K562 (cell line): ENCODE results near the gene HAS3. TPM values are rescaled to one million over a fixed set of nuclear protein-coding genes. Genes with fewer than 3 reads are reported as not detected.
A peak's percentile ranks its signal among the peaks of the same experiment; 100 is the strongest.

Experiments
- BCLAF1 ChIP-seq, 2 experiments: fragments of 450-650 bp in 1 of 2; IDR thresholded peaks; 2 replicates each; pipeline ENCODE4 v1.6.1; 2011 to 2017; ENCODE audit warnings: low read depth in 2 of 2, antibody characterized with exemption in 1 of 2, borderline replicate concordance in 1 of 2, low read length in 1 of 2, mild to moderate bottlenecking in 1 of 2, mixed read lengths in 1 of 2; ENCODE audit not compliant: control insufficient read depth in 1 of 2
- CBFA2T3 ChIP-seq: fragments of 450-650 bp; IDR thresholded peaks from 2 replicates; pipeline ENCODE4 v1.6.1; 2017
- CBX8 ChIP-seq: fragments of 200-600 bp; sonication (generic); IDR thresholded peaks from 2 replicates; pipeline ENCODE4 v1.6.1; 2012; ENCODE audit warnings: borderline replicate concordance, mixed run types, low read depth, mild to moderate bottlenecking, moderate library complexity, mixed read lengths, low read length, control low read depth, inconsistent platforms; ENCODE audit not compliant: poor library complexity, severe bottlenecking; ENCODE audit errors: extremely low read depth
- CEBPB ChIP-seq: fragments of 450-650 bp; IDR thresholded peaks from 2 replicates; pipeline ENCODE4 v1.6.1; 2016; ENCODE audit warnings: missing genetic modification characterization, missing compliant biosample characterization
- CTCFL ChIP-seq: IDR thresholded peaks from 2 replicates; pipeline ENCODE4 v1.6.1; 2011; ENCODE audit warnings: borderline replicate concordance, low read depth, mild to moderate bottlenecking, moderate library complexity, low read length; ENCODE audit not compliant: insufficient read depth, poor library complexity, severe bottlenecking
- ETS2 ChIP-seq: IDR thresholded peaks from 2 replicates; pipeline ENCODE4 v1.6.1; 2016; ENCODE audit warnings: borderline replicate concordance, missing genetic modification characterization, mild to moderate bottlenecking, moderate library complexity, missing compliant biosample characterization; ENCODE audit not compliant: poor library complexity, severe bottlenecking
- GATAD2A ChIP-seq: fragments of 450-650 bp; IDR thresholded peaks from 2 replicates; pipeline ENCODE4 v1.6.1; 2017
- HES1 ChIP-seq: fragments of 450-650 bp; IDR thresholded peaks from 2 replicates; pipeline ENCODE4 v1.6.1; 2016; ENCODE audit warnings: low read depth, mild to moderate bottlenecking, moderate library complexity
- IRF1 ChIP-seq: sonication (generic); formaldehyde crosslinking; IDR thresholded peaks from 2 replicates; pipeline ENCODE4 v1.8.0; 2022; ENCODE audit warnings: missing genetic modification reagents, mild to moderate bottlenecking, borderline replicate concordance
- NCOA4 ChIP-seq: fragments of 450-650 bp; IDR thresholded peaks from 2 replicates; pipeline ENCODE4 v1.6.1; 2018; ENCODE audit warnings: mild to moderate bottlenecking; ENCODE audit not compliant: partially characterized antibody
- SIN3A ChIP-seq, 2 experiments: fragments of 150-350 bp in 1 of 2; IDR thresholded peaks; 2 replicates each; pipeline ENCODE4 v1.6.1; 2011 to 2016; ENCODE audit warnings: borderline replicate concordance in 2 of 2, low read depth in 2 of 2, low read length in 2 of 2, mild to moderate bottlenecking in 2 of 2, moderate library complexity in 2 of 2; ENCODE audit not compliant: control insufficient read depth in 1 of 2
- SLC30A9 ChIP-seq: fragments of 250-450 bp; sonication (Bioruptor Pico); IDR thresholded peaks from 2 replicates; pipeline ENCODE4 v1.8.0; 2022; ENCODE audit warnings: mild to moderate bottlenecking, moderate library complexity
- SMAD1 ChIP-seq: fragments of 150-350 bp; IDR thresholded peaks from 2 replicates; pipeline ENCODE4 v1.6.1; 2014; ENCODE audit warnings: low read length, low read depth; ENCODE audit not compliant: partially characterized antibody
- SP2 ChIP-seq: IDR thresholded peaks from 2 replicates; pipeline ENCODE4 v1.6.1; 2011; ENCODE audit warnings: mild to moderate bottlenecking, low read depth, low read length, moderate library complexity; ENCODE audit not compliant: poor library complexity, severe bottlenecking; ENCODE audit errors: extremely low read depth
- ZBTB5 ChIP-seq: fragments of 450-650 bp; IDR thresholded peaks from 2 replicates; pipeline ENCODE4 v1.6.1; 2017; ENCODE audit warnings: antibody characterized with exemption
- ZNF780A ChIP-seq: fragments of 250-450 bp; sonication (Bioruptor Pico); IDR thresholded peaks from 2 replicates; pipeline ENCODE4 v1.5.0; 2021; ENCODE audit warnings: mild to moderate bottlenecking
- polyA plus RNA-seq, 8 experiments: library from polyadenylated mRNA; depleted of rRNA in 4 of 8; stranded (reverse) in 5 of 8; unstranded in 3 of 8; fragments of >200 nt; fragmentation: Nextera tagmentation in 2 of 8; fragmentation: Illumina TruSeq in 1 of 8; extraction: Ambion mirVana in 2 of 8; extraction: Trizol in 1 of 8; gene quantifications; 2 replicates each; pipeline versions ENCODE4 v1.2.1 to v1.2.3, GENCODE V29; 2011 to 2014; ENCODE audit warnings: inconsistent platforms in 1 of 8, missing spikeins in 1 of 8
- total RNA-seq, 7 experiments: library from RNA; depleted of rRNA in 6 of 7; stranded (reverse); fragments of >200 nt in 6 of 7; fragmentation: Illumina TruSeq in 2 of 7; extraction: Trizol in 2 of 7; gene quantifications; 2 replicates each; pipeline versions ENCODE4 v1.2.1 to v1.2.3, GENCODE V29; 2011 to 2021; ENCODE audit warnings: low replicate concordance in 1 of 7

Gene HAS3
- total and polyA plus RNA-seq, 9 of the 15 experiments (the other 6 are each of a cell fraction or from before 2014, with no cell fraction given) = 0.04 to 0.33 (median 0.13) TPM; not detected in 1

- TF ChIP-seq HES1 = no peak
- no peak; the same call in 1 of the 2 replicates for TF ChIP-seq CBFA2T3
- no peak for TF ChIP-seq SLC30A9 (CRISPR knock-in tag)
- no peak for TF ChIP-seq CTCFL
- TF ChIP-seq SMAD1 = no peak
- TF ChIP-seq NCOA4 = no peak
- no peak for TF ChIP-seq SP2
- no peak for TF ChIP-seq ZNF780A (CRISPR knock-in tag)
- TF ChIP-seq CBX8 = no peak
- peak; percentile 4 to 19; a peak in 1 of 4 replicates for TF ChIP-seq SIN3A (IDR thresholded peaks at IDR 0.05; ENCODE audit: borderline replicate concordance in 2 of 2, control insufficient read depth in 1 of 2, low read depth in 2 of 2, low read length in 2 of 2)
- TF ChIP-seq ETS2 = no peak
- TF ChIP-seq CEBPB (tag) = no peak
- 0 out of 4 replicates have a peak, but pooled peaks of 1 of the 2 experiments have one; percentile 54 for TF ChIP-seq BCLAF1 (IDR thresholded peaks at IDR 0.05; ENCODE audit: borderline replicate concordance in 1 of 2, control insufficient read depth in 1 of 2, low read depth in 2 of 2, low read length in 1 of 2)
- TF ChIP-seq GATAD2A = no peak
- peak; percentile 44; the same call in 1 of the 2 replicates for TF ChIP-seq ZBTB5
- no peak for TF ChIP-seq IRF1 (CRISPR knock-in tag)
These were observed 26.5 kb downstream of the HAS3 start (continued) for GRCh38 chr16:69131839-69132423.
